ENCODE results near the gene CCT5. TPM values are rescaled to one million over a fixed set of nuclear protein-coding genes. Genes with fewer than 3 reads are reported as not detected.
A peak's percentile ranks its signal among the peaks of the same experiment; 100 is the strongest.
"Not testable (repeated sequence)": the region's sequence is repeated elsewhere in the genome, so short reads cannot be mapped to it uniquely, and the experiment has no call there.

CCT5 gene
- total and polyA plus RNA-seq, 8 donors: 18.5 to 201 (median 112) TPM

GRCh38 chr5:10272053-10272874 lies 22.2 kb downstream of the CCT5 start:
- no peak for DNase-seq
- Histone ChIP-seq H3K27ac (no peak overlapping the region), H3K27me3 (no peaks in the 10 kb centered on the region), H3K36me3 (peaks cover 0 to 7% (median 0%) of the 10 kb centered on the region in 4 donors), H3K4me3 (no peak overlapping the region), H3K4me1 (peaks cover 0 to 8% (median under 1%) of the 10 kb centered on the region in 4 donors), H3K9me3 (no peaks in the 10 kb centered on the region)
- TF ChIP-seq EP300 (IDR thresholded peaks at IDR 0.05) (no peak), POLR2A (IDR thresholded peaks at IDR 0.05) (no peak), POLR2AphosphoS5 (IDR thresholded peaks at IDR 0.05) (no peak)
- TF ChIP-seq, protein P1, sequence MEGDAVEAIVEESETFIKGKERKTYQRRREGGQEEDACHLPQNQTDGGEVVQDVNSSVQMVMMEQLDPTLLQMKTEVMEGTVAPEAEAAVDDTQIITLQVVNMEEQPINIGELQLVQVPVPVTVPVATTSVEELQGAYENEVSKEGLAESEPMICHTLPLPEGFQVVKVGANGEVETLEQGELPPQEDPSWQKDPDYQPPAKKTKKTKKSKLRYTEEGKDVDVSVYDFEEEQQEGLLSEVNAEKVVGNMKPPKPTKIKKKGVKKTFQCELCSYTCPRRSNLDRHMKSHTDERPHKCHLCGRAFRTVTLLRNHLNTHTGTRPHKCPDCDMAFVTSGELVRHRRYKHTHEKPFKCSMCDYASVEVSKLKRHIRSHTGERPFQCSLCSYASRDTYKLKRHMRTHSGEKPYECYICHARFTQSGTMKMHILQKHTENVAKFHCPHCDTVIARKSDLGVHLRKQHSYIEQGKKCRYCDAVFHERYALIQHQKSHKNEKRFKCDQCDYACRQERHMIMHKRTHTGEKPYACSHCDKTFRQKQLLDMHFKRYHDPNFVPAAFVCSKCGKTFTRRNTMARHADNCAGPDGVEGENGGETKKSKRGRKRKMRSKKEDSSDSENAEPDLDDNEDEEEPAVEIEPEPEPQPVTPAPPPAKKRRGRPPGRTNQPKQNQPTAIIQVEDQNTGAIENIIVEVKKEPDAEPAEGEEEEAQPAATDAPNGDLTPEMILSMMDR (IDR thresholded peaks at IDR 0.05): no peak
- intact Hi-C loops (cut with DNase I; ENCODE audit: low total_unique reads): no loop called here
- WGBS, 5 donors: 72 to 86% (median 81%) methylated on average over 9 of the region's 9 CpGs

DNA sequence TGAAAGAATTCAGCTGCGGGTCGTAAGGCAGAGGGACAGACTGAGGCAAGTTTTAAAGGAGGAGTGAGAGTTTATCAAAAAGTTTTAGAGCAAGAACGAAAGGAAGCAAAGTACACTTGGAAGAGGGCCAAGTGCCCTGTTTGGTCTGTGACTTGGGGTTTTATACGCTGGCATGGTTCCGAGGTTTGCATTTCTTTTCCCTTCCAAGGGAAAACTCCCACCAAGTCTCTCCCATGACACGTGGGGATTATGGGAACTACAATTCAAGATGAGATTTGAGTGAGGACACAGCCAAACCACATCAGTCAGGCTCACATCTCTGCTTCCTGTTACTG lies 22.8 kb downstream of the CCT5 start:
- peak in 1 of 3 donors; percentile 11 for TF ChIP-seq POLR2AphosphoS5 (IDR thresholded peaks at IDR 0.05)
- H3K36me3 ChIP-seq; H3K4me3 ChIP-seq; intact Hi-C loops (cut with DNase I; ENCODE audit: low total_unique reads); H3K9me3 ChIP-seq; H3K27ac ChIP-seq; H3K27me3 ChIP-seq; H3K4me1 ChIP-seq: not testable (repeated sequence)
- peak in 1 of 2 donors; percentile 52 for DNase-seq
- WGBS, 5 donors: 33 to 48% (median 40%) methylated on average over 6 of the region's 6 CpGs

- H3K9me3 ChIP-seq: no peaks in the 10 kb centered on the region
These were observed 25.4 kb downstream of the CCT5 start for GRCh38 chr5:10275460-10275859.

GRCh38 chr5:10275991-10276390 lies 25.9 kb downstream of the CCT5 start:
- H3K27ac ChIP-seq: peak overlapping the region in 3 of 5 donors; percentile 0 to 44 (median 22)
- WGBS, 5 donors: 85 to 90% (median 85%) methylated on average over 9 of the region's 9 CpGs
- TF ChIP-seq EP300 (IDR thresholded peaks at IDR 0.05) (no peak), POLR2AphosphoS5 (IDR thresholded peaks at IDR 0.05) (no peak), POLR2A (IDR thresholded peaks at IDR 0.05) (no peak)
- TF ChIP-seq, protein P1 (IDR thresholded peaks at IDR 0.05): no peak
- H3K4me3 ChIP-seq: no peak overlapping the region
- DNase-seq: peak in 1 of 2 donors; percentile 43
- no peaks in the 10 kb centered on the region for H3K9me3 ChIP-seq
- H3K27me3 ChIP-seq: no peaks in the 10 kb centered on the region
- H3K36me3 ChIP-seq: peaks cover 0 to 23% (median 3%) of the 10 kb centered on the region in 4 donors
- intact Hi-C loops (cut with DNase I; ENCODE audit: low total_unique reads): no loop called here
- H3K4me1 ChIP-seq: peaks cover 0 to 6% (median 0%) of the 10 kb centered on the region in 4 donors

More at GRCh38 chr5:10275460-10275859, 25.4 kb downstream of the CCT5 start:
- H3K4me1 ChIP-seq: peaks cover 0 to 6% (median 0%) of the 10 kb centered on the region in 4 donors
- H3K36me3 ChIP-seq: peaks cover 0 to 19% (median 3%) of the 10 kb centered on the region in 4 donors
- WGBS, 5 donors: 66 to 87% (median 71%) methylated on average over 10 of the region's 10 CpGs
- intact Hi-C loops (cut with DNase I; ENCODE audit: low total_unique reads): no loop called here
- TF ChIP-seq EP300 (IDR thresholded peaks at IDR 0.05) (no peak), POLR2AphosphoS5 (IDR thresholded peaks at IDR 0.05) (no peak), POLR2A (IDR thresholded peaks at IDR 0.05) (no peak)
- TF ChIP-seq, protein P1 (IDR thresholded peaks at IDR 0.05): no peak
- no peak for DNase-seq
- H3K27ac ChIP-seq: peak overlapping the region in 3 of 5 donors; percentile 0 to 44 (median 22)
- H3K4me3 ChIP-seq: no peak overlapping the region
- no peaks in the 10 kb centered on the region for H3K27me3 ChIP-seq

GRCh38 chr5:10276691-10277090 lies 26.6 kb downstream of the CCT5 start:
- WGBS, 5 donors: 75 to 86% (median 81%) methylated on average over 7 of the region's 7 CpGs
- Histone ChIP-seq H3K27me3 (no peaks in the 10 kb centered on the region), H3K9me3 (no peaks in the 10 kb centered on the region), H3K4me3 (no peak overlapping the region), H3K27ac (peak overlapping the region in 1 of 5 donors; percentile 13), H3K36me3 (peaks cover 0 to 17% (median 4%) of the 10 kb centered on the region in 4 donors), H3K4me1 (peaks cover 0 to 6% (median 0%) of the 10 kb centered on the region in 4 donors)
- DNase-seq: no peak
- TF ChIP-seq, protein P1 (IDR thresholded peaks at IDR 0.05): no peak
- no peak for TF ChIP-seq POLR2AphosphoS5 (IDR thresholded peaks at IDR 0.05)
- no peak for TF ChIP-seq EP300 (IDR thresholded peaks at IDR 0.05)
- TF ChIP-seq POLR2A (IDR thresholded peaks at IDR 0.05): no peak
- intact Hi-C loops (cut with DNase I; ENCODE audit: low total_unique reads): no loop called here
